CD4-positive, alpha-beta T cell (primary cell): ENCODE data around the gene MVD. TPM values are rescaled to one million over a fixed set of nuclear protein-coding genes. Genes with fewer than 3 reads are reported as not detected.

ENCODE experiments used
- ATAC-seq: fragments of 200-7000 bp; cut with Tn5 transposase; one replicate; pipeline ENCODE4 v1.10.0; 2022; ENCODE audit warnings: mild to moderate bottlenecking; ENCODE audit not compliant: poor library complexity
- CTCF ChIA-PET: fragments of 350-600 bp; sonication (Branson Sonifier 250); formaldehyde crosslinking; loops from one replicate; lab custom pipeline; 2021; ENCODE audit warnings: antibody characterized with exemption, inconsistent platforms; lab: Charles Lee
- POLR2A ChIA-PET: fragments of 350-600 bp; sonication (Branson Sonifier 250); formaldehyde crosslinking; loops from one replicate; lab custom pipeline; 2021; ENCODE audit warnings: antibody characterized with exemption, inconsistent platforms; lab: Charles Lee
- DNase-seq, 14 experiments: peaks; one replicate each; pipeline ENCODE4 v3.0.0-alpha.2; 2013 to 2020; ENCODE audit warnings: mixed read lengths in 2 of 14
- H3K27ac ChIP-seq, 2 donors: one replicate each; pipeline versions ENCODE4 v1.5.1 to v1.7.0; 2013; ENCODE audit warnings: low read length in 2 of 2, low read depth in 1 of 2, mild to moderate bottlenecking in 1 of 2
- H3K27me3 ChIP-seq, 2 experiments: 1 replicate in 1 of 2; 2 replicates in 1 of 2; pipeline versions ENCODE4 v1.6.1 to v1.7.0; 2013; ENCODE audit warnings: low read length in 2 of 2, control low read depth in 1 of 2, mild to moderate bottlenecking in 1 of 2, moderate library complexity in 1 of 2; ENCODE audit not compliant: insufficient read depth in 2 of 2, control insufficient read depth in 1 of 2
- H3K36me3 ChIP-seq: one replicate; pipeline ENCODE4 v1.6.1; 2013; ENCODE audit warnings: low read length, control low read depth; ENCODE audit not compliant: insufficient read depth
- H3K4me1 ChIP-seq: one replicate; pipeline ENCODE4 v1.6.1; 2013; ENCODE audit warnings: low read length, control low read depth; ENCODE audit not compliant: insufficient read depth
- H3K4me3 ChIP-seq: one replicate; pipeline ENCODE4 v1.5.1; 2013; ENCODE audit warnings: mild to moderate bottlenecking, low read length, moderate library complexity
- H3K9me3 ChIP-seq, 2 experiments: 1 replicate in 1 of 2; 2 replicates in 1 of 2; pipeline versions ENCODE4 v1.6.1 to v1.7.0; 2013; ENCODE audit warnings: low read length in 2 of 2, mild to moderate bottlenecking in 2 of 2, control low read depth in 1 of 2, moderate library complexity in 1 of 2; ENCODE audit not compliant: control insufficient read depth in 1 of 2, insufficient read depth in 1 of 2
- H3K27ac Mint-ChIP-seq: one replicate; pipeline ENCODE4 v1.8.0; 2020; ENCODE audit warnings: mixed read lengths
- H3K27me3 Mint-ChIP-seq: one replicate; pipeline ENCODE4 v1.8.0; 2021; ENCODE audit warnings: mixed read lengths
- H3K36me3 Mint-ChIP-seq: one replicate; pipeline ENCODE4 v1.8.0; 2021; ENCODE audit warnings: low read depth, mixed read lengths
- H3K4me1 Mint-ChIP-seq: one replicate; pipeline ENCODE4 v1.8.0; 2021; ENCODE audit warnings: low read depth, mixed read lengths
- H3K4me3 Mint-ChIP-seq: one replicate; pipeline ENCODE4 v1.8.0; 2020; ENCODE audit warnings: mild to moderate bottlenecking, mixed read lengths
- H3K9me3 Mint-ChIP-seq: one replicate; pipeline ENCODE4 v1.8.0; 2020; ENCODE audit warnings: mixed read lengths
- intact Hi-C, 2 experiments: fragments of 100-400 bp; cut with DNase I in 1 of 2; cut with micrococcal nuclease in 1 of 2; formaldehyde crosslinking; loops; one replicate each; pipeline versions ENCODE4 v1.15.1 to v1.9.0; 2023 to 2025; cut with DNase I, micrococcal nuclease
- total RNA-seq, 174 experiments: library from RNA in 2 of 174; stranded (reverse) in 2 of 174; gene quantifications; one replicate each; pipeline ENCODE4 v1.2.3 and lab custom pipeline; 2021 to 2026
- TF ChIP-seq, protein P1 (sequence below): fragments of 200-600 bp; IDR thresholded peaks from one replicate; pipeline ENCODE4 v1.8.0; 2022; ENCODE audit warnings: antibody characterized with exemption, mild to moderate bottlenecking

Gene MVD
- total RNA-seq, 2 experiments from 2014 or later: 74.2 to 76.9 TPM

- peaks cover 79% of the 10 kb centered on the region for H3K36me3 Mint-ChIP-seq
- no peak overlapping the region for H3K27ac ChIP-seq
These were observed 39.0 kb downstream of the MVD start for GRCh38 chr16:88623858-88624257.

GRCh38 chr16:88622866-88623265 is 40.0 kb downstream of the MVD start:
- H3K4me1 ChIP-seq: peaks cover 46% of the 10 kb centered on the region
- H3K27ac Mint-ChIP-seq: peak overlapping the region; percentile 55
- POLR2A ChIA-PET: no interaction called here
- peaks cover 81% of the 10 kb centered on the region for H3K36me3 Mint-ChIP-seq
- no peaks in the 10 kb centered on the region for H3K9me3 Mint-ChIP-seq
- no peak for DNase-seq
- TF ChIP-seq, protein P1, sequence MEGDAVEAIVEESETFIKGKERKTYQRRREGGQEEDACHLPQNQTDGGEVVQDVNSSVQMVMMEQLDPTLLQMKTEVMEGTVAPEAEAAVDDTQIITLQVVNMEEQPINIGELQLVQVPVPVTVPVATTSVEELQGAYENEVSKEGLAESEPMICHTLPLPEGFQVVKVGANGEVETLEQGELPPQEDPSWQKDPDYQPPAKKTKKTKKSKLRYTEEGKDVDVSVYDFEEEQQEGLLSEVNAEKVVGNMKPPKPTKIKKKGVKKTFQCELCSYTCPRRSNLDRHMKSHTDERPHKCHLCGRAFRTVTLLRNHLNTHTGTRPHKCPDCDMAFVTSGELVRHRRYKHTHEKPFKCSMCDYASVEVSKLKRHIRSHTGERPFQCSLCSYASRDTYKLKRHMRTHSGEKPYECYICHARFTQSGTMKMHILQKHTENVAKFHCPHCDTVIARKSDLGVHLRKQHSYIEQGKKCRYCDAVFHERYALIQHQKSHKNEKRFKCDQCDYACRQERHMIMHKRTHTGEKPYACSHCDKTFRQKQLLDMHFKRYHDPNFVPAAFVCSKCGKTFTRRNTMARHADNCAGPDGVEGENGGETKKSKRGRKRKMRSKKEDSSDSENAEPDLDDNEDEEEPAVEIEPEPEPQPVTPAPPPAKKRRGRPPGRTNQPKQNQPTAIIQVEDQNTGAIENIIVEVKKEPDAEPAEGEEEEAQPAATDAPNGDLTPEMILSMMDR: no peak
- no peak overlapping the region for H3K4me3 Mint-ChIP-seq
- no peak overlapping the region for H3K27ac ChIP-seq
- no peaks in the 10 kb centered on the region for H3K27me3 ChIP-seq
- H3K36me3 ChIP-seq: peaks cover 69% of the 10 kb centered on the region
- CTCF ChIA-PET: no interaction called here
- H3K4me1 Mint-ChIP-seq: peaks cover 19% of the 10 kb centered on the region
- H3K4me3 ChIP-seq: no peak overlapping the region
- no peak for ATAC-seq
- intact Hi-C loops: no loop called here
- no peaks in the 10 kb centered on the region for H3K27me3 Mint-ChIP-seq
- no peaks in the 10 kb centered on the region for H3K9me3 ChIP-seq

More at GRCh38 chr16:88623858-88624257, 39.0 kb downstream of the MVD start:
- Mint-ChIP-seq H3K27me3 (no peaks in the 10 kb centered on the region), H3K4me3 (no peak overlapping the region), H3K27ac (no peak overlapping the region), H3K9me3 (no peaks in the 10 kb centered on the region), H3K4me1 (peaks cover 19% of the 10 kb centered on the region)
- DNase-seq: no peak
- intact Hi-C loops: no loop called here
- Histone ChIP-seq H3K4me1 (peaks cover 41% of the 10 kb centered on the region), H3K36me3 (peaks cover 72% of the 10 kb centered on the region), H3K27me3 (no peaks in the 10 kb centered on the region), H3K4me3 (no peak overlapping the region), H3K9me3 (no peaks in the 10 kb centered on the region)
- no peak for ATAC-seq
- ChIA-PET POLR2A (no interaction called here), CTCF (no interaction called here)
- TF ChIP-seq, protein P1: no peak

GRCh38 chr16:88622125-88622524 is 40.8 kb downstream of the MVD start:
- TF ChIP-seq, protein P1: no peak
- H3K4me3 ChIP-seq: no peak overlapping the region
- no peaks in the 10 kb centered on the region for H3K9me3 ChIP-seq
- no peaks in the 10 kb centered on the region for H3K27me3 ChIP-seq
- Mint-ChIP-seq H3K4me3 (no peak overlapping the region), H3K36me3 (peaks cover 81% of the 10 kb centered on the region), H3K27ac (peak overlapping the region; percentile 90), H3K9me3 (no peaks in the 10 kb centered on the region), H3K27me3 (no peaks in the 10 kb centered on the region), H3K4me1 (peaks cover 19% of the 10 kb centered on the region)
- peaks cover 67% of the 10 kb centered on the region for H3K36me3 ChIP-seq
- H3K4me1 ChIP-seq: peaks cover 46% of the 10 kb centered on the region
- ChIA-PET CTCF (no interaction called here), POLR2A (no interaction called here)
- ATAC-seq: no peak
- DNase-seq: no peak
- peak overlapping the region in 1 of 2 donors; percentile 13 for H3K27ac ChIP-seq
- intact Hi-C loops: no loop called here
